Endothelial cell of umbilical vein (primary cell): ENCODE measurements around the gene GRIK1. TPM values are rescaled to one million over a fixed set of nuclear protein-coding genes. Genes with fewer than 3 reads are reported as not detected.

Source experiments
- BruUV-seq: library from RNA; stranded (reverse); fragments of 400-500 nt; replicated peaks from 2 replicates; lab custom pipeline; 2021; lab: Mats Ljungman, UMichigan
- CTCF ChIA-PET: fragments of 300-600, 350-600 bp; sonication (Branson Sonifier 250); formaldehyde crosslinking; loops from one replicate; lab custom pipeline; 2021; ENCODE audit warnings: antibody characterized with exemption, inconsistent platforms; lab: Charles Lee
- POLR2A ChIA-PET: fragments of 300-600, 350-600 bp; sonication (Branson Sonifier 250); formaldehyde crosslinking; loops from one replicate; lab custom pipeline; 2021; ENCODE audit warnings: antibody characterized with exemption, inconsistent platforms; lab: Charles Lee
- DNase-seq: peaks from one replicate; pipeline ENCODE4 v3.0.0-alpha.2; 2011; ENCODE audit warnings: low read depth, low spot score
- FAIRE-seq: peaks from 2 replicates; lab custom pipeline; 2011; peaks lifted over from hg19 to GRCh38; lab: Jason Lieb, UNC
- H2AFZ ChIP-seq: 2 replicates; pipeline ENCODE4 v1.6.0; 2012; ENCODE audit warnings: low read depth, low read length, control low read depth, inconsistent platforms
- H3K27ac ChIP-seq: 2 replicates; pipeline ENCODE4 v1.5.1; 2011; ENCODE audit warnings: low read depth, mild to moderate bottlenecking, control low read depth, low read length, moderate library complexity; ENCODE audit not compliant: insufficient read depth
- H3K27me3 ChIP-seq, 2 experiments: 2 replicates each; pipeline versions ENCODE4 v1.6.0 to v1.6.1; 2011; ENCODE audit warnings: low read length in 2 of 2, mixed read lengths in 1 of 2; ENCODE audit not compliant: control insufficient read depth in 2 of 2, insufficient read depth in 2 of 2
- H3K36me3 ChIP-seq, 2 experiments: 2 replicates in 1 of 2; 3 replicates in 1 of 2; pipeline ENCODE4 v1.5.1; 2011; ENCODE audit warnings: low read length in 2 of 2, mild to moderate bottlenecking in 1 of 2, moderate library complexity in 1 of 2; ENCODE audit not compliant: control insufficient read depth in 2 of 2, insufficient read depth in 2 of 2; ENCODE audit errors: extremely low read depth in 1 of 2
- H3K4me1 ChIP-seq: 3 replicates; pipeline ENCODE4 v1.5.1; 2011; ENCODE audit warnings: mild to moderate bottlenecking, low read length; ENCODE audit not compliant: control insufficient read depth, insufficient read depth; ENCODE audit errors: extremely low read depth
- H3K4me2 ChIP-seq: 2 replicates; pipeline ENCODE4 v1.6.1; 2011; ENCODE audit warnings: low read length, control low read depth, mixed read lengths; ENCODE audit not compliant: insufficient read depth
- H3K4me3 ChIP-seq, 3 experiments: fragments of 200-600 bp in 1 of 3; sonication (generic), shearing (Covaris generic) in 1 of 3; replicated peaks in 1 of 3; 2 replicates each; pipeline ENCODE4 v1.5.1; 2011 to 2016; ENCODE audit warnings: control low read depth in 3 of 3, low read length in 3 of 3, mild to moderate bottlenecking in 2 of 3, inconsistent platforms in 1 of 3, low read depth in 1 of 3, moderate library complexity in 1 of 3; ENCODE audit not compliant: insufficient read depth in 1 of 3
- H3K79me2 ChIP-seq: 2 replicates; pipeline ENCODE4 v1.6.0; 2012; ENCODE audit warnings: low read length, inconsistent platforms; ENCODE audit not compliant: control insufficient read depth, insufficient read depth
- H3K9ac ChIP-seq: replicated peaks from 2 replicates; pipeline ENCODE3; 2011; ENCODE audit warnings: low read length, control low read depth; ENCODE audit not compliant: insufficient read depth; ENCODE audit errors: extremely low read depth
- H3K9me1 ChIP-seq: replicated peaks from 3 replicates; pipeline ENCODE4 v1.6.0; 2011; ENCODE audit warnings: mild to moderate bottlenecking, low read length; ENCODE audit not compliant: control insufficient read depth, insufficient read depth; ENCODE audit errors: extremely low read depth
- H3K9me3 ChIP-seq: replicated peaks from 2 replicates; pipeline ENCODE4 v1.5.1; 2012; ENCODE audit warnings: low read length, inconsistent platforms; ENCODE audit not compliant: control insufficient read depth, insufficient read depth
- H4K20me1 ChIP-seq: replicated peaks from 2 replicates; pipeline ENCODE3; 2011; ENCODE audit warnings: mild to moderate bottlenecking, low read length; ENCODE audit not compliant: control insufficient read depth, insufficient read depth; ENCODE audit errors: extremely low read depth
- CTCF ChIP-seq, 2 donors: IDR thresholded peaks; 1 replicate in 1 of 2; 2 replicates in 1 of 2; pipeline ENCODE4 v1.5.1; 2011; ENCODE audit warnings: low read length in 2 of 2, mild to moderate bottlenecking in 2 of 2, moderate library complexity in 2 of 2, control low read depth in 1 of 2, inconsistent platforms in 1 of 2, low read depth in 1 of 2; ENCODE audit not compliant: insufficient read depth in 1 of 2; ENCODE audit errors: extremely low read depth in 1 of 2
- EZH2 ChIP-seq: IDR thresholded peaks from 2 replicates; pipeline ENCODE4 v1.6.1; 2012; ENCODE audit warnings: borderline replicate concordance, low read depth, mild to moderate bottlenecking, moderate library complexity, low read length, inconsistent platforms; ENCODE audit not compliant: severe bottlenecking
- FOS ChIP-seq: IDR thresholded peaks from 2 replicates; pipeline ENCODE4 v1.6.1; 2011; ENCODE audit warnings: mild to moderate bottlenecking, low read length, moderate library complexity, borderline replicate concordance; ENCODE audit not compliant: insufficient read depth
- JUN ChIP-seq: IDR thresholded peaks from 2 replicates; pipeline ENCODE4 v1.6.1; 2011; ENCODE audit warnings: borderline replicate concordance, low read depth; ENCODE audit not compliant: insufficient read length, insufficient read depth
- MYC ChIP-seq: IDR thresholded peaks from one replicate; pipeline ENCODE4 v1.6.1; 2011; ENCODE audit warnings: mild to moderate bottlenecking, low read depth, low read length
- POLR2A ChIP-seq: IDR thresholded peaks from 2 replicates; pipeline ENCODE4 v1.6.1; 2012; ENCODE audit warnings: low read depth, mild to moderate bottlenecking, control low read depth, low read length
- POLR2AphosphoS5 ChIP-seq: IDR thresholded peaks from 2 replicates; pipeline ENCODE4 v1.6.1; 2012; ENCODE audit warnings: low read depth, mild to moderate bottlenecking, control low read depth, low read length, moderate library complexity; ENCODE audit not compliant: insufficient read depth
- dilution Hi-C: fragments of 300-500 bp; cut with MboI; formaldehyde crosslinking; loops from one replicate; pipeline ENCODE4 v1.15.0; 2019; ENCODE audit warnings: low sequenced_read_pairs; ENCODE audit not compliant: extremely low pct_ligation_motif_present
- intact Hi-C: fragments of 100-400 bp; cut with micrococcal nuclease; formaldehyde crosslinking; loops from one replicate; pipeline ENCODE4 v1.10.0; 2022
- polyA plus RNA-seq, 4 experiments: library from polyadenylated mRNA; depleted of rRNA in 3 of 4; stranded (reverse) in 3 of 4; unstranded in 1 of 4; fragments of >200 nt; gene quantifications; 2 replicates each; pipeline versions ENCODE4 v1.2.1 to v1.2.3, GENCODE V29; 2011 to 2012; ENCODE audit warnings: missing spikeins in 1 of 4
- total RNA-seq: library from RNA; stranded (reverse); gene quantifications from 2 replicates; pipeline ENCODE4 v1.2.3, GENCODE V29; 2021

The GRIK1 gene
- total and polyA plus RNA-seq, 2 donors (not counting 3 experiments of a cell fraction or from before 2014, with no cell fraction given) = not detected

DNA sequence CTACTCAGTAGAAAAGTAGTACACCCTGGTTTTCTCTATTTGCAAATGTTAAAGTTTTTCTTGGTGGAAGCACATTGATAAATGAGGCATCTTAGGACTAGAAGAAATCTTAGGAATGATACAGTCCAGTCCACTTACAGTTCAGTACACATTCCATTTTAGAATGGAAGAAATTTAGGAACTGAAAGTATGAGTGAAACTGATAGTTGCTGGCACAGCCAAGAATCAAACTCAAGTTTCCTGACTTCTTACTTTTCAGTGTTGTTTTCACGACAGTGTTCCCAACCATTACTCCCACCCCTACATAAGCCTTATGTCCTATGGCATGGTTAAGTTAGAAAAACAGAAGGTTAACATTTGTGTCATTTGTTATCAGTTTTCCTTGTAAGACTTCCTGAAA is 382.6 kb downstream of the GRIK1 start:
- ChIA-PET CTCF (no interaction called here), POLR2A (no interaction called here)
- TF ChIP-seq CTCF (IDR thresholded peaks at IDR 0.05; ENCODE audit: extremely low read depth in 1 of 2, insufficient read depth in 1 of 2, low read depth in 1 of 2, low read length in 2 of 2) = no peak
- TF ChIP-seq MYC = no peak
- TF ChIP-seq JUN = no peak
- TF ChIP-seq FOS = no peak
- no peak for TF ChIP-seq POLR2A
- TF ChIP-seq POLR2AphosphoS5 = no peak
- no peak for TF ChIP-seq EZH2
- dilution Hi-C loops (no loop called here), intact Hi-C loops (no loop called here)
- no peaks in the 10 kb centered on the region for H4K20me1 ChIP-seq
- no peaks in the 10 kb centered on the region for H3K36me3 ChIP-seq
- no peak overlapping the region for H3K4me2 ChIP-seq
- no peak overlapping the region for H3K27ac ChIP-seq
- H3K4me3 ChIP-seq = no peak overlapping the region
- no peaks in the 10 kb centered on the region for H3K4me1 ChIP-seq
- no TSS peak for BruUV-seq
- H3K27me3 ChIP-seq = no peaks in the 10 kb centered on the region
- no peak overlapping the region for H3K9ac ChIP-seq
- no peaks in the 10 kb centered on the region for H3K9me3 ChIP-seq
- DNase-seq (no peak), FAIRE-seq (peak; percentile 35)
- no peaks in the 10 kb centered on the region for H3K9me1 ChIP-seq
- no peaks in the 10 kb centered on the region for H3K79me2 ChIP-seq
- H2AFZ ChIP-seq = no peak overlapping the region

- TF ChIP-seq FOS = no peak
- FAIRE-seq = no peak
- Histone ChIP-seq H3K36me3 (no peaks in the 10 kb centered on the region), H3K27ac (no peak overlapping the region), H3K27me3 (no peaks in the 10 kb centered on the region), H3K4me1 (no peaks in the 10 kb centered on the region), H4K20me1 (no peaks in the 10 kb centered on the region), H3K9me1 (no peaks in the 10 kb centered on the region), H3K9me3 (no peaks in the 10 kb centered on the region), H3K9ac (no peak overlapping the region), H3K79me2 (no peaks in the 10 kb centered on the region), H3K4me2 (no peak overlapping the region), H3K4me3 (no peak overlapping the region), H2AFZ (no peak overlapping the region)
- no peak for DNase-seq
- no TSS peak for BruUV-seq
- ChIA-PET POLR2A (no interaction called here), CTCF (no interaction called here)
- dilution Hi-C loops = no loop called here
- intact Hi-C loops = no loop called here
Measured at GRCh38 chr21:29555601-29556000, 384.2 kb downstream of the GRIK1 start.
